AML-193 (cell line): ENCODE measurements around the gene BST1.

Experiments used
- DNase-seq, 2 experiments: peaks; one replicate each; lab custom pipeline; 2025; lab: John Stamatoyannopoulos, UW

BST1 gene

GRCh38 chr4:15749001-15749400, 46.1 kb downstream of the BST1 start:
- no peak for DNase-seq

- no peak for DNase-seq
Measured at GRCh38 chr4:15751153-15751552, 48.3 kb downstream of the BST1 start.

GRCh38 chr4:15753081-15753480, 50.2 kb downstream of the BST1 start:
- DNase-seq: no peak

- DNase-seq: no peak
Measured at GRCh38 chr4:15753786-15754185, 50.9 kb downstream of the BST1 start.

DNA sequence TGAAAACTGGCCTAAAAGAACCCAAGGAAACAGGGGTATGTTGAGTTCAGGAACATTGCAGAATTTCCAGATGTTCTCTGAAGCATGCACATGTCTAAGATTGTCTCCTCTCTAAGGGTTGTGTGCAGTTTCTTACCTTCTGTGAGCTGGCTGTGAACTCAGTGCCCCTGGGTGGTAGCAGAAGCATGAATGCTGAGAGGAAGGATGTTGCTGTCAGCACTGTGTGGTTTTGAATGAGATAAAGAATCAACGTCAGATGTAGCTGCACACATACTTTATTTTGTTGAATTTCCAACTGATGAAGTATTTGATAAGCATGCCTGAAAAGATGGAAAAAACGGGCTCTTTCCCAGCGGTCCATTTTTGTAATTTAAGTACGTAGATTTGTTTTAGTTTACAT, 51.5 kb downstream of the BST1 start:
- DNase-seq: peak; percentile 29 to 34

DNA sequence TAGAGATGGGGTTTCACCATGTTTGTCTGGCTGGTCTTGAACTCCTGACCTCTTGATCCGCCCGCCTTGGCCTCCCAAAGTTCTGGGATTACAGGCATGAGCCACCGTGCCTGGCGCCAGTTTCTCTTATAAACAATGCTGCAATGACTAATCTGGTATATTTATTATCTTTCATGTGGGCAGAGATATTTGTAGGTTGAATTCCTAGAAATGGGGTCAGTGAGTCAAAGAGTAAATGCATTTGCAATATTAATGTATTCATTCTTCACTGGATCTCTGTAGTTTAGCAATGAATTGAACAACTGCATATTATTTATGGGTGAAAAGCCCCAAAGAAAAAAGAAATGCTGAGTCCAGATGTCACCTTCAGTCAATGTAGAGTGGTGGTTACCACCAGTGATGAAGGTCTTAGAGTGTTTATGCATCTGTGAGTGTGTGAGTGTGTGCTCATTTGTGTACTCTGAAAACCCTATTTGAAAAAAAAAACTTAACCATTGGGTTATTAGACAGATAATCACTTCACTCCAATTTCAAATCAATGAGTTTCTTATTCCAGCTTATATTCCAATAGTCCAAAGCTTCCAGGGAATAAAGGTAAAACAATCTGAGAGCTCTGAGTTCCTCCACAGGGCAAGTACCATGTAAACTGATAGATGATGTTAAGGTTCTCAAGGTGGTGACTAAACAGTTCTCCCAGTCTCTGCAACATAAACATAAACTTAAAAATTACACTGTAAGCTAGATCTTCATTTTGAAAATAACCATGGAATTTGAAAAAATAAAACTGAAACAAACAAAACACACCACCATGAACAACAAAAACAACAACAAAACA, 52.7 kb downstream of the BST1 start:
- no peak for DNase-seq

DNA sequence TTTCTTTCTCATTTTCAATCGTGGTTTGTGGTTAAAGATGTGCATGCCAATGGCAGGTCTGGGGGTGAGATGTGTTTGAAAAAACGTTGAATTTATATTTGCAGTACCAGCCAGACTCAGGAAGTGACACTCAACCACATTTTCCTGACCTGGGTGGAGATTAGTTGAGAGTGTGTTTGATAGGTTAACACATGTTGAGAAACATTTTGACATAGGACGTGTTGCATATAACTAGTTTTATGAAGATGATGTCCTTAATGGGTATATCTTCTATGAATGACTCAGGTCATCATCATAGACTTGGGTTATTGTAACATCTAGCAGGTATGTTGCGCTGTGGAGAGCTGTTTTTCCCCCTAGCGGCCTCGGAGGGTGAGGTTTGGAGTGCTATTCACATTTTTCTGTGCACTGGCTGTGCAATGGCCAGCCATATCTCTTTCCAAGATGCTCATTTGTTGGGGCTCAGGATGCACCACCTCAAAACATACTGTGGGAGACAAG, 53.5 kb downstream of the BST1 start:
- DNase-seq: peak; percentile 95 to 98

DNA sequence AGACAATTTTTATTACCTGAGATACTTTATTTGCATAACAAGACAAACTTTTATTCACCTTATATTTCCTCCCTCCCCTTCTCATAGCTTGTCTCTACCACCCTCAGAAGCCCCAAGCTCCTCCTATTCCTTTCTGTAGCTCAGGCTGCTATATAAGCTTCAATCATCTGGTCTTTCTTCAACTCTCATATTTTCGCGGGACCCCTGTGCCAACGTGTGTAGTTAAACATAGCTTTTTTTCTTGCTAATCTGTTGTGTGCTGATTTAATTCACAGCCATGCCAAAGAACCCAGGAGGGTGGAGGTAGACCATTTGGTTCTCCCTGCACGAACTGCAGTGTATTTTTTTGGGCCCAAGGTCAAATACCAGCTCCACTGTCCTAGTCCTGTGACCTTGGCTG, 54.2 kb downstream of the BST1 start:
- no peak for DNase-seq

DNA sequence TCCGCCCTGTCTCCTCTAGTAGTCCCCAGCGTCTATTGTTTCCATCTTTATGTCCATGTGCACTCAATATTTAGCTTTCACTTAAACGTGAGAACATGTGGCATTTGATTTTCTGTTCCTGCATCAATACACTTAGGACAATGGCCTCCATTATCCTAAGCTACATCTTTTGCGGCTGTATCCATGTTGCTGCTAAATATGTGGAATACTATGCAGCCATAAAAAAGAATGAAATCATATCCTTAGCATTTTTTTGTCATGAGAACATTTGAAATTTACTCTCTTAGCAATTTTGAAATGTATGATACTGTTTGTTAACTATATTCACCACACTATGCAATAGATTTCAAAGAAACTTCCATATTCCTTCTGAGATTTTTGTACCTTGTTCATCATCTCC, 55.4 kb downstream of the BST1 start:
- DNase-seq: no peak

DNA sequence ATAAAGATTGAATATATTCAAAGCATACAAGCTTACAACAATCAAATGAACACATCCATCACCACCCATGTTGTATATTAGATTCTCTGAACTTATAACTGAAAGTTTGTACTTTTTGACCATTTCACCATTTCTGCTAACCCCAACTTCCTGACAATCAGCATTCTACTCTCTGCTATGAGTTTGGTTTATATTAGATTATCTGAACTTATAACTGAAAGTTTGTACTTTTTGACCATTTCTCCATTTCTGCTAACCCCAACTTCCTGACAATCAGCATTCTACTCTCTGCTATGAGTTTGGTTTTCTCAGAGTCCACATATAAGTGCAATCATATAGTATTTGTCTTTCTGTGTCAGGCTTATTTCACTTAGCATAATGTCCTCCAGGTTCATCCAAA, 59.6 kb downstream of the BST1 start:
- DNase-seq: peak in 1 of 2 experiments; percentile 3

GRCh38 chr4:15765391-15765790, 62.5 kb downstream of the BST1 start:
- no peak for DNase-seq

DNA sequence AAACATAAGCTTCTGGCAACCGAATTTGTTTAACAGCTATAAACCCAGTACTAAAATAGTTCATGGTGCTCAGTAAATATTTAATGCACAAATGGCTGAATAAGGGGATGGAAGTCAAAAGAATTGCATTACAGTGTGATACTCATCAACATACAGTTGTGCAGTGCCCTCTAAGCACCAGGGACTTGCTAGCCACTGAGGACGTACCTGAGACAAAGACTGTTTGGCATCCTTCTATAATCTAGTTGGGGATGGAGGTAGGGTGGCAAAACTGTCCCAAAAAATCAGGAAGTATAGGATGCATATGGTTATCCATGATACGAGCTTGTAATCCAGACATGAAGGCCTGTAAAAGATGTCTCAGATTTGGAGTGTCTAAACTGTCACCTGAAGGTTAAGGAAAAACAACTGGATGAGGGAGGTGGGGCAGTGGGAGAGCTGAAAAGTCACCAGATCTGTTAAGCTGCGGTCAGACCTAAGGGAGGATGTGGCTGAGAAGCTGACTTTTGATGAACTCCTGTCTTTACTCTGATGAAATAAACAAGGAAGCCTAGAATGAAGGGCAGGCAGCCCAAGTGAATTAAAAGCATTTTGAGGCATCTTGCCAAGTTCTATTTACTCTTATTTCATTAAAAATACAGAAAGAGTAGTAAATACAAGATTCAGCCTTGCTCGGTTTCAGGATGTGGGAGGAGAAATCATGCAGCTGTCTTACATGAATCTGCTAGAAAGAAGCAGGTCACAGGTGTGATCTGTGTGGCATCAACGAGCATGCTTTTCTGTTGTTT, 63.2 kb downstream of the BST1 start:
- DNase-seq: peak; percentile 82

DNA sequence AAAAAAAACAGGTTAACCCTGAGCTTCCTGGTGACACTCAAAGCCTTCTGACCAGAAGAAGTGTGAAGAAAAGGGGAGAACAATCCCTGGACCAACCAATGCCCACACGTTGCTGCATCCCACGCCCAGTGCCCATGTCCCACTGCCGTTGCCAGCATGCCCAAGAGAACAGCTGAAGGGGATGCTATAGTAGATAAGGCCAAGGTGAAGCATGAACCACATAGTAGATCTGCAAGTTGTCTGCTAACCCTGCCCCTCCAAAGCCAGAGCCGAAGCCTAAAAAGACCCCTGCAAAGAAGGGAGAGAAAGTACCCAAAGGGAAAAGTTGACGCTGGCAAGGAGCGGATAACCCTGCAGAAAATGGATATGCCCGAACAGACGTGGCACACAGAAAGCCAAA, 64.0 kb downstream of the BST1 start:
- no peak for DNase-seq

GRCh38 chr4:15769202-15769601, 66.3 kb downstream of the BST1 start:
- no peak for DNase-seq

GRCh38 chr4:15771216-15772058, 68.6 kb downstream of the BST1 start:
- DNase-seq: no peak

DNA sequence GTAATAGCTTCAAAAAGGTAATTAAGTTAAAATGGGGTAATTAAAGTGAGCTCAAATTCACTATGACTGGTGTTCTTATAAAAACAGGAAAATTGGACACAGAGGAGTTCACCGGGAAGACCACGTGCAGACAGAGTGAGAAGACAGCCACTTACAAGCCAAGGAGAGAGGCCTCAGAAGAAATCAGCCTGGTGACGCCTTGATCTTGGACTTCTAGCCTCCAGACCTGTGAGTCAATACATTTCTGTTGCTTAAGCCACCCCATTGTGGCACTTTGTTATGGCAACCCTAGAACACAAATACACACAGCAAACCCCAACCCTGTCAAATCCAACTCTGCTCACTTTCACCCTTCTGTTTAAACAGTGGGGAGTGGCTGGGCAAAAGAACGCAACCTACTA, 71.2 kb downstream of the BST1 start:
- DNase-seq: no peak

- no peak for DNase-seq
Measured at GRCh38 chr4:15776871-15777648, 74.2 kb downstream of the BST1 start.

DNA sequence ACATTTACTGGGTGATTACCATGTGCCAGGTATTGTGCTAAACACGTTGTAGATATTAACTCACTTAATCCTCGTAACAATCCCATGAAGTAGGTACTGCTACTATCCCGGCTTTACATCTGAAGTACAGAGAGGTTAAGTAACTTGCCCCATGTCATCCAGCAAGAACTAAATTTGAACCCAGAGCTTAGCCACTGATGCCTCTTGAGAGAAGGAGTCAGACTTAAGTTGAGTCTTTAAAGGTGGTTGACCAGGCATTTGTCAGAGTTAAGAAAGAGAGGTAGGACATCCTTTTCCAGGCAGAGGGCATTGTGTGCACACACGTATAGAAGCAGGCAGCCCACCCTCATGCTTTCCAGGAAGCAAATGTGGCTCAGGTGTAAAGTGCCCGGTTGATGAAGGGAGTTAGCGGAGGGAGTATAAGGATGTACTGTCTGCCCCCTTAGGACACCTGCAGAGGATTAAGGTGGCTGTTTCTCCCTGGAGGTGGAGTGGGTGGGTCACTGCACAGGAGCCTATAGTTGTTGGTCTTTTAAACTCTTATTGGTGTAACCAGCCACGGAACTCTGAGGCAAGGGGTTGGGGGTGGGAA, 74.9 kb downstream of the BST1 start:
- DNase-seq: no peak

DNA sequence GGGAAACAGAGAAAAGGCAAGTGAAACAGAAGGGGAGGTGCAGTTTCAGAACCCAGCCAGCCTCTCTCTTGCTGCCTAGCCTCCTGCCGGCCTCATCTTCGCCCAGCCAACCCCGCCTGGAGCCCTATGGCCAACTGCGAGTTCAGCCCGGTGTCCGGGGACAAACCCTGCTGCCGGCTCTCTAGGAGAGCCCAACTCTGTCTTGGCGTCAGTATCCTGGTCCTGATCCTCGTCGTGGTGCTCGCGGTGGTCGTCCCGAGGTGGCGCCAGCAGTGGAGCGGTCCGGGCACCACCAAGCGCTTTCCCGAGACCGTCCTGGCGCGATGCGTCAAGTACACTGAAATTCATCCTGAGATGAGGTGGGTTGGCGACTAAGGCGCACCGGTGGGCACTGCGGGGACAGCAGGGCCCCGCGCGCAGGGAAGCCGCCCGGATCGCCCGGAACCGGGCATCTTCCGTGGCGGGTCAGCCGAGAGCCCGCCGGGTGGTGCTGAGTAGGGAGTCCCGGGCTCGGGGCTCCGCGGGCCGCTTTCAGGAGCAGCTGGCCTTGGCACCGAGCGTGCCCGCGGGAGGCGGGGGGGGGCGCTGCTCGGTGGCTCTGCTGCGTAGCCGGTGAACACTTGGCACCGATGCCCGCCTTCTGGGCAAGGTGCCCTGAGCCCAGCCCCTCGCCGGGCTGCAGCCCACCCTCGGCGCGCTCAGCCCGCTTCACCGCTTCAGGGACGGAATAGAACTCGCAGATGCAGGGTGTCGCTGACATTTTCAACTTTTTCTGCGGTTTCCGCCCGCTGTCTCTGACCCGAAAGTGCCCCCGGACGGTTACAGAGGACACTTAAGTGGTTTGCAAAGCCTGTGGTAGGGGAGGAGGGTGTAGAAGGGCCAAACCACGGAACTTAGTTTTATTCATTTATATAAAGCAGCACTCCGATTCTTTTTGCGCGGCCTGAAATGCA, 75.7 kb downstream of the BST1 start, which contains the start of gene CD38:
CD38 (plus strand) TSS at position 40 of the 953 bp plus-strand sequence; CDS start at position 127, 87 bp downstream.
- peak; percentile 68 to 79 for DNase-seq

- peak; percentile 49 to 53 for DNase-seq
Measured at GRCh38 chr4:15779306-15779705, 76.4 kb downstream of the BST1 start.
